ENCODE measurements around the gene LRRC9.
A peak's percentile ranks its signal among the peaks of the same experiment; 100 is the strongest.
"Not testable (repeated sequence)": the region's sequence is repeated elsewhere in the genome, so short reads cannot be mapped to it uniquely, and the experiment has no call there.

Gene LRRC9

GRCh38 chr14:60008042-60008441 lies 88.1 kb downstream of the LRRC9 start:
- TF ChIP-seq, protein P1, sequence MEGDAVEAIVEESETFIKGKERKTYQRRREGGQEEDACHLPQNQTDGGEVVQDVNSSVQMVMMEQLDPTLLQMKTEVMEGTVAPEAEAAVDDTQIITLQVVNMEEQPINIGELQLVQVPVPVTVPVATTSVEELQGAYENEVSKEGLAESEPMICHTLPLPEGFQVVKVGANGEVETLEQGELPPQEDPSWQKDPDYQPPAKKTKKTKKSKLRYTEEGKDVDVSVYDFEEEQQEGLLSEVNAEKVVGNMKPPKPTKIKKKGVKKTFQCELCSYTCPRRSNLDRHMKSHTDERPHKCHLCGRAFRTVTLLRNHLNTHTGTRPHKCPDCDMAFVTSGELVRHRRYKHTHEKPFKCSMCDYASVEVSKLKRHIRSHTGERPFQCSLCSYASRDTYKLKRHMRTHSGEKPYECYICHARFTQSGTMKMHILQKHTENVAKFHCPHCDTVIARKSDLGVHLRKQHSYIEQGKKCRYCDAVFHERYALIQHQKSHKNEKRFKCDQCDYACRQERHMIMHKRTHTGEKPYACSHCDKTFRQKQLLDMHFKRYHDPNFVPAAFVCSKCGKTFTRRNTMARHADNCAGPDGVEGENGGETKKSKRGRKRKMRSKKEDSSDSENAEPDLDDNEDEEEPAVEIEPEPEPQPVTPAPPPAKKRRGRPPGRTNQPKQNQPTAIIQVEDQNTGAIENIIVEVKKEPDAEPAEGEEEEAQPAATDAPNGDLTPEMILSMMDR (IDR thresholded peaks at IDR 0.05; ENCODE audit: low read length, missing control alignments): no peak
- DNase-seq (ENCODE audit: low read depth): no peak
- H3K4me3 ChIP-seq (replicated peaks; ENCODE audit: low read depth, low read length): no peak overlapping the region

- DNase-seq (ENCODE audit: low read depth); H3K4me3 ChIP-seq (replicated peaks; ENCODE audit: low read depth, low read length): not testable (repeated sequence)
Measured at GRCh38 chr14:60010263-60010662, 90.3 kb downstream of the LRRC9 start.

DNA sequence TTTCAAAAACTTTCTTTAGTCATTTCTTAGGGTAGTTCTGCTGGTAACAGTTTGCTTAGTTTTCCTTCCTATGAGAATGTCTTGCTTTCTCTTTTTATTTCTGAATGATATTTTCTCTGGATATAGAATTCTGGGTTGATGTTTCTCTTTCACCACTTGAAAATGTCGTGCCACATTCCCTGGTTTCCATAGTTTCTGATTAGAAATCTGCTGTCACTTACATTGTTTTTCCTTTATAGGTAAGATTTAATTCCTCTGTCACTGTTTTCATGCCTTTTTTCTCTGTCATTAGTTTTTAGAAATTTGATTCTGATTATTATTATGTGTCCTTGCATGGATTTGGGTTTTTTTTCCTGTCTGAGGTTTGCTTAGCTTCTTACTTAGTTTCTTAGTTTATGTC lies 94.5 kb downstream of the LRRC9 start:
- no peak overlapping the region for H3K4me3 ChIP-seq (replicated peaks; ENCODE audit: low read depth, low read length)
- DNase-seq (ENCODE audit: low read depth): no peak
- TF ChIP-seq, protein P1 (IDR thresholded peaks at IDR 0.05; ENCODE audit: low read length, missing control alignments): no peak

GRCh38 chr14:60021619-60022018 lies 101.7 kb downstream of the LRRC9 start:
- no peak overlapping the region for H3K4me3 ChIP-seq (replicated peaks; ENCODE audit: low read depth, low read length)
- DNase-seq (ENCODE audit: low read depth): no peak
- TF ChIP-seq, protein P1 (IDR thresholded peaks at IDR 0.05; ENCODE audit: low read length, missing control alignments): no peak

GRCh38 chr14:60025571-60025970 lies 105.6 kb downstream of the LRRC9 start:
- DNase-seq (ENCODE audit: low read depth): no peak
- no peak overlapping the region for H3K4me3 ChIP-seq (replicated peaks; ENCODE audit: low read depth, low read length)
- TF ChIP-seq, protein P1 (IDR thresholded peaks at IDR 0.05; ENCODE audit: low read length, missing control alignments): no peak

GRCh38 chr14:60035177-60035576 lies 115.2 kb downstream of the LRRC9 start:
- TF ChIP-seq, protein P1 (IDR thresholded peaks at IDR 0.05; ENCODE audit: low read length, missing control alignments): no peak
- no peak overlapping the region for H3K4me3 ChIP-seq (replicated peaks; ENCODE audit: low read depth, low read length)
- no peak for DNase-seq (ENCODE audit: low read depth)

DNA sequence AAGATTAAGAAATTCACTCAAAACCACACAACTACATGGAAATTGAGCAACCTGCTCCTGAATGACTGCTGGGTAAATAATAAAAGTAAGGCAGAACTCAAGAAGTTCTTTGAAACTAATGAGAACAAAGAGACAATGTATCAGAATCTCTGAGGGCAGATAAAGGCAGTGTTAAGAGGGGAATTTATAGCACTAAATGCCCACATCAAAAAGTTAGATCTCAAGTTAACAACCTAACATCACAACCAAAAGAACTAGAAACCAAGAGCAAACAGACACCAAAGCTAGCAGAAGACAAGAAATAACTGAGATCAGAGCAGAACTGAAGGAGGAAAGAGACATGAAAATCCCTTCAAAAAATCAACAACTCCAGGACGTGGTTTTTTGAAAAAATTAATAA lies 128.0 kb downstream of the LRRC9 start:
- H3K4me3 ChIP-seq (replicated peaks; ENCODE audit: low read depth, low read length): not testable (repeated sequence)

GRCh38 chr14:60051721-60052221 lies 131.8 kb downstream of the LRRC9 start:
- TF ChIP-seq, protein P1 (IDR thresholded peaks at IDR 0.05; ENCODE audit: low read length, missing control alignments): no peak
- peak; percentile 13 for DNase-seq (ENCODE audit: low read depth)
- H3K4me3 ChIP-seq (replicated peaks; ENCODE audit: low read depth, low read length): no peak overlapping the region

More for the DNA sequence above, 128.0 kb downstream of the LRRC9 start:
- DNase-seq (ENCODE audit: low read depth): not testable (repeated sequence)

Measured in fibroblast of pulmonary artery (primary cell).